Measurements from ENCODE around the gene NKTR.

The NKTR gene

DNA sequence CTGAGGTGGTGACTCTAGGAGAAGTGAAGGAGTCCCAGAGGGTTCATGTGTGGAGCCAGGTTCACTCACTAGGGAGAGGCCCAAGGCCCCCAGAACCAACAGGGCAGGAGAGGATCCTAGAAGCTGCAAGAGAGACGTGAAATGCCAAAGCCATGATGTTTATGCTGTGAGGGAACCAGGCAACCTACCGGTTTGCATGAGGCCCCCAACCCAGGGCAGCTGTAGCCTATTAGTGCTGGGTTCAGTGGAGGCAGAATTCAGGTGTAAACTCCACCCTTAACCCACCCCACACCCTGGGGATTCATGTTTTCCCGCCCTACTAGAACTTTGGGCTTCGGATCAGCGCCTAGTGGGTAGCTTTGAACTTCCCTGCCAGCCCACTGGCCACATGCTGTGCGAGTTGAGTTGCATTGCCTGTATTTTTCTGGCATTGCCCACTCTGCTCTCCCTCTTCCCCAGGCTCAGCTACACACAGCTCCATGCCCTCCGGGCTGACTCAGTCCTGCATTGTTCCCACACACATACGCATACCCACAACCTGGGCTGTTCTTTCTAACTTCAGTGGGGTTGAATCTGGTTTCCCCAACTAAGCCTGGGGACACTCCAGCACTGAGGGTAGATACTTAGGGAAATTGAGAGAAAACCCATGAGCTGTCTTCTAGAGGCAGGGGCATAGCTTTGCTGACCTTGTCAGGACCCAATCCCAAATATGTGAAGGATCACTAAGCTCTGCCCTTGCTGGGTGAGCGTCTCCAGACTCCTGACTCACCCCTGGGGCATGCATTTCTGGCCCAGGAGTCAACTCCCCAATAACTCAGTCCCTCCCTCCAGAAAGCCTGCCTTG is 51.0 kb downstream of the NKTR start:
- DNase-seq: no peak

GRCh38 chr3:42652251-42652610 is 51.7 kb downstream of the NKTR start:
- no peak for DNase-seq

DNA sequence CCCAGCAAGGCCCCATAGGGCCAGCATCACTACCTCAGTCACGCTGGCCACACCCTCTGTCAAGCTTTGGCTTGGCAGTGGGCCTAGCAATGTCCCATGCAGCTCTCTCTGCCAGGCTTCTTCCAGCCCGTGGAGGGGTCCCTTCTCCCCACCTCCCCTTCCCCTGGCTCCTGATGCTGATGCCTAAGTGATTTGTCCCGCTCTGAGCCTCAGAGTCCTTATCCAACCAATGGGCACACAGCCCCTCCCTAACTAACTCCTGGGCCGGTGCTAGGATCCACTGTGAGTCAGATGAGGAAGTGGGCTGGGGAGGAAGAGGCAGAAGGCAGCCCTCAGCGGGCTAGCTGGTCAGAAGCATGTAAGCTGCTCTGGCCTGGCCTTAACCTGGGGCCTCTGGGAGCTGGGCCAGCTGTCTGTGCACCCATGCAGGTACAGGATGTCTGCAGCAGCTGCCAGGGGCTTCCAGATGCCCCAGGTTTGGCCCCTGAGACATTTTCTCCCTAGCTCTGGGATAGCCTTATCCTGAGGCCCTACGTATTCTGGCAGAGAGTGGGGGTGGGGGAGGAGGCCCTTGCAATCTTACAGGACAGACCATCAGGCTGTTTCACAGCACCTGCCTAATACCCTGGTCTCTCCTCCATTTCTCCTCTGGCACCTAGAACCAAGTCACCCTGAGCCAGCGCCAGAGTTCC is 52.3 kb downstream of the NKTR start:
- DNase-seq: no peak

DNA sequence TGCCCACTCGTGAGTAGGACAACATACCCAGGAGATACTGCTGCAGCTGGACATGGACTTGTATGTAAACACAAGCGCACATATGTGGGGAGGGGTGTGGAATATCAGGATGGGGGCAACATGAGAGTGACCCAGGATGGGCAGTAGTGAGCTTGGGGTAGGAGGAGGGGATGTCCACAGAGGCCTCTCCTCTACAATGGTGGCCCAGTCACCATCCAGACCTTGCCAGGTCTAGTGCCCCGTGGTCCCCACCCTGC is 52.7 kb downstream of the NKTR start:
- no peak for DNase-seq

- no peak for DNase-seq
Measured at GRCh38 chr3:42653560-42654330, 53.3 kb downstream of the NKTR start, which contains the start of gene ZBTB47. Gene ZBTB47 (plus strand): TSS chr3:42653697. CDS start chr3:42658356, 4,659 bp downstream.

GRCh38 chr3:42654331-42655201 is 54.1 kb downstream of the NKTR start:
- no peak for DNase-seq

- no peak for DNase-seq
Measured at GRCh38 chr3:42655331-42655888, 54.9 kb downstream of the NKTR start.

DNA sequence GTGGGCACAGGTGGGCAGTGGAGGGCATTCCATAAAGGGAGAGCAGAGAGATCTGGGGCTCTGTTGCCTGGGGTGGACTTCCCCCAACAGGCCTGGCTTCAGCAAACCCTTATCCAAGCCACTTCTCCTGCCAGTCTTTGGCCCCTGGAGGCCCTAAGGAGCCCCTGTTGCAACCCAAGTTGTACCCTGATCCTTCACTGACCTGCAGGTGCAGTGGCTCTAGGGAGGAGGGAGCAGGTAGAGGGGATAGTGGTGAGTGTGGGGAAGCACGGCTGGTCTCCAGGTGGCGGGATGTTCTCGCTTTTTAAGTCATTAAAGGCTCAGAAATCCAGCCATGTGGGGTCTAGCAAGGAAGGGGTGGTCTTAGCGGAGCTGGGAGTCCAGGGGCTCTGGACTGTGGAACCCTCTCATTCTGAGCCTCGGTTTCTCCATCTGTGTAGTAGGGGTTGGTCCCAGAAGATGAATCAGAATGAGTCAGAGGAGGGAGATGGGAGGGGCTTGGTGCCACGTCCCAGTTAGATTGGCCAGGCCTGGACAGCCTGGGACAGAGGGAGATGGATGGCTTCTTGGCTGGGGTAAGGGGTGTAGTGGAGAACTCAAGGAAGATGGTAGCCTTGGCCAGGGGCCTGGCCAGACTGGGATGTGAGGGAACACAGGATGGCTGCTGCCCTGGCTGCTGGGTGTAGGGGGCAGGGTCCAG is 55.6 kb downstream of the NKTR start:
- DNase-seq: no peak

GRCh38 chr3:42656680-42657610 is 56.5 kb downstream of the NKTR start:
- DNase-seq: no peak

- DNase-seq: no peak
Measured at GRCh38 chr3:42657675-42658074, 57.2 kb downstream of the NKTR start.

- no peak for DNase-seq
Measured at GRCh38 chr3:42658091-42658770, 57.7 kb downstream of the NKTR start.

- DNase-seq: no peak
Measured at GRCh38 chr3:42658771-42659390, 58.4 kb downstream of the NKTR start.

GRCh38 chr3:42659451-42660130 is 59.1 kb downstream of the NKTR start:
- DNase-seq: no peak

- DNase-seq: no peak
Measured at GRCh38 chr3:42660131-42660715, 59.7 kb downstream of the NKTR start.

GRCh38 chr3:42660898-42661297 is 60.4 kb downstream of the NKTR start:
- DNase-seq: peak; percentile 23

GRCh38 chr3:42661593-42662022 is 61.1 kb downstream of the NKTR start:
- DNase-seq: no peak

GRCh38 chr3:42662037-42662812 is 61.7 kb downstream of the NKTR start:
- no peak for DNase-seq
